Inflammatory macrophage treated with lipopolysaccharide for 4 hours (primary cell): Measurements from ENCODE around the gene SMC1A.
"Not testable (repeated sequence)": the region's sequence is repeated elsewhere in the genome, so short reads cannot be mapped to it uniquely, and the experiment has no call there.

Source experiments
- DNase-seq: peaks from one replicate; pipeline ENCODE4 v3.0.0-alpha.2; 2020

SMC1A gene

GRCh38 chrX:53421772-53422085 is 725 bp downstream of the SMC1A start:
- DNase-seq: no peak

- no peak for DNase-seq
Measured at GRCh38 chrX:53421125-53421524, 1.3 kb downstream of the SMC1A start.

- not testable (repeated sequence) for DNase-seq
Measured at GRCh38 chrX:53420351-53420750, 2.1 kb downstream of the SMC1A start.

GRCh38 chrX:53412446-53412845 is 10.0 kb downstream of the SMC1A start:
- DNase-seq: peak; percentile 14

- DNase-seq: no peak
Measured at GRCh38 chrX:53403535-53403934, 18.9 kb downstream of the SMC1A start.

- no peak for DNase-seq
Measured at GRCh38 chrX:53398216-53398615, 24.2 kb downstream of the SMC1A start.

- DNase-seq: no peak
Measured at GRCh38 chrX:53395605-53396298, 26.7 kb downstream of the SMC1A start.

- DNase-seq: no peak
Measured at GRCh38 chrX:53383376-53384076, 38.9 kb downstream of the SMC1A start.

- no peak for DNase-seq
Measured at GRCh38 chrX:53379747-53380146, 42.7 kb downstream of the SMC1A start.

GRCh38 chrX:53379008-53379710 is 43.3 kb downstream of the SMC1A start:
- no peak for DNase-seq

GRCh38 chrX:53377464-53377863 is 45.0 kb downstream of the SMC1A start:
- DNase-seq: no peak

GRCh38 chrX:53376888-53377287 is 45.6 kb downstream of the SMC1A start:
- DNase-seq: no peak

GRCh38 chrX:53374923-53375322 is 47.5 kb downstream of the SMC1A start:
- DNase-seq: no peak

GRCh38 chrX:53374222-53374820 is 48.1 kb downstream of the SMC1A start:
- DNase-seq: peak; percentile 89

- DNase-seq: no peak
Measured at GRCh38 chrX:53373307-53373706, 49.1 kb downstream of the SMC1A start.

GRCh38 chrX:53366454-53366853 is 56.0 kb downstream of the SMC1A start:
- not testable (repeated sequence) for DNase-seq

- peak; percentile 63 for DNase-seq
Measured at GRCh38 chrX:53362449-53362848, 60.0 kb downstream of the SMC1A start.

GRCh38 chrX:53357799-53358530 is 64.5 kb downstream of the SMC1A start:
- no peak for DNase-seq

- peak; percentile 38 for DNase-seq
Measured at GRCh38 chrX:53356186-53356585, 66.3 kb downstream of the SMC1A start.

- DNase-seq: peak; percentile 29
Measured at GRCh38 chrX:53354669-53355068, 67.8 kb downstream of the SMC1A start.

- no peak for DNase-seq
Measured at GRCh38 chrX:53347948-53348347, 74.5 kb downstream of the SMC1A start.

- DNase-seq: no peak
Measured at GRCh38 chrX:53340852-53341645, 81.4 kb downstream of the SMC1A start.
